GM20431 (cell line): Measurements from ENCODE around the gene KCTD11.
"Not testable (repeated sequence)": the region's sequence is repeated elsewhere in the genome, so short reads cannot be mapped to it uniquely, and the experiment has no call there.

ENCODE experiments used
- in situ Hi-C: fragments of 300-500 bp; cut with MseI, MboI; formaldehyde crosslinking; loops from one replicate; pipeline ENCODE4 v1.15.0; 2020; ENCODE audit warnings: low sequenced_read_pairs; ENCODE audit not compliant: unreplicated experiment

The KCTD11 gene

GRCh38 chr17:7368599-7368994, 16.6 kb downstream of the KCTD11 start:
- in situ Hi-C loops, result not testable (repeated sequence)

- in situ Hi-C loops, result no loop called here
Measured at GRCh38 chr17:7369825-7370224, 17.9 kb downstream of the KCTD11 start.

- in situ Hi-C loops, result no loop called here
Measured at GRCh38 chr17:7370853-7371252, 18.9 kb downstream of the KCTD11 start.

- in situ Hi-C loops, result no loop called here
Measured at GRCh38 chr17:7374353-7374752, 22.4 kb downstream of the KCTD11 start.

- in situ Hi-C loops, result no loop called here
Measured at GRCh38 chr17:7379134-7379533, 27.2 kb downstream of the KCTD11 start.

GRCh38 chr17:7380321-7380720, 28.4 kb downstream of the KCTD11 start:
- in situ Hi-C loops, result no loop called here

GRCh38 chr17:7380855-7381683, 29.1 kb downstream of the KCTD11 start, which contains the start of gene TNK1:
TNK1 (plus strand) TSS chr17:7381089; CDS start chr17:7382927, 1,838 bp downstream.
- in situ Hi-C loops, result no loop called here

GRCh38 chr17:7382901-7383300, 30.9 kb downstream of the KCTD11 start:
- in situ Hi-C loops, result no loop called here

- in situ Hi-C loops, result no loop called here
Measured at GRCh38 chr17:7383371-7383741, 31.4 kb downstream of the KCTD11 start.

- in situ Hi-C loops, result no loop called here
Measured at GRCh38 chr17:7383742-7384488, 32.0 kb downstream of the KCTD11 start.

- in situ Hi-C loops, result no loop called here
Measured at GRCh38 chr17:7384489-7385081, 32.6 kb downstream of the KCTD11 start.

- in situ Hi-C loops, result no loop called here
Measured at GRCh38 chr17:7388856-7389255, 36.9 kb downstream of the KCTD11 start.

GRCh38 chr17:7389924-7390910, 38.3 kb downstream of the KCTD11 start:
- in situ Hi-C loops, result no loop called here

- in situ Hi-C loops, result no loop called here
Measured at GRCh38 chr17:7391307-7391706, 39.3 kb downstream of the KCTD11 start.

GRCh38 chr17:7392696-7393612, 41.0 kb downstream of the KCTD11 start:
- in situ Hi-C loops, result no loop called here

- in situ Hi-C loops, result no loop called here
Measured at GRCh38 chr17:7393613-7394451, 41.9 kb downstream of the KCTD11 start.

- in situ Hi-C loops, result no loop called here
Measured at GRCh38 chr17:7394452-7395191, 42.7 kb downstream of the KCTD11 start, which contains the start of gene PLSCR3. PLSCR3 (minus strand) TSS chr17:7394525; CDS start chr17:7394110, 415 bp downstream.
